ENCODE results near the gene LTBP2.

LTBP2 gene

DNA sequence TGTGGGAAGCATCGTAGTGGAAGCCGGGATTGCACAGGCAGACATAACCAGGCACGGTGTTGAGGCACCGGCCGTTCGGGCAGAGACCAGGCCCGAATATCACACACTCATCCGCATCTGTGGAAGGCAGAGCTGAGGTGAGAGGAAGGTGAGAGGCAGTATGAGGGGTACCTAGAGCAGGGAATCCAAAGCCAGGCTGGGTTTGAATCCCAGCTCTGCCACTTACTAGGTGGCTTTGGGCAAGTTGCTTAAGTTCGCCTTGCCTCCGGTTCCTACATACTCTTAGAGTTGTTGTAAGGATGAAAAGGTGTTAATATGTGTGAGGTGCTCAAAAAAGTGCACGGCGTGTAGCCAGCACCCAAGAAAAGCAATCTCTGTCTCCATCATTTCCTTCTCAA lies 108.1 kb downstream of the LTBP2 start:
- no peak for DNase-seq

DNA sequence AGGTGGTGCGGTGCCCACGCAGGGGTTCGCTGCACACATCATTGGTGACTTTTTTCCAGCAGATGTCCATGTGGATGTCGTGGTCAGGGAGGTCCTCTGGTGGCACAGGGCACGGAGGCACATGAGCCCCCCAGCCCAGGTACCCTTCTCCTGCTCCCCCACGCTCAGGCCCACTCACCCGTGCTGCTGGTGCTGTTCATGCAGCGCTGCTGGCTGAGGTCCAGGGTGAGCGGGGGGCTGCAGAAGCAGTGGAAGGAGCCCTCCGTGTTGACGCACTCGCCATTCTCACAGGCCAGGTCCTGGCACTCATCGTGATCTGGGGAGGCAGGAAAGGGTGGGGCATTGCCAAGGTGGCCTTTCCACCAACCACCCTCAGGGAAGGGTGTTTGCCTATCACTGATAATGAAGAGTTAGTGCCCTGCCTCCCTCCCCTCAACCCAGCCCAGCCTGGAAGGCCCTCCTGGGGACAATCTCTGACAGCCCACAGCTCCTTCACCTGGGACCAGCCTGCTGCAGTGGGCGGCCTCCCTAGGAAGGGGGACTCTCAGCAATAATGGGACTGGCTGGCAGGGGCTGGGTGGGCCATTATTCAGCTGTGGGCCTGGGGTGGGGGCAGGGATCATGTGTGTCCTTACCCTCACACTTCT lies 108.6 kb downstream of the LTBP2 start:
- DNase-seq: no peak

GRCh38 chr14:74502236-74503019 lies 109.6 kb downstream of the LTBP2 start:
- DNase-seq: peak; percentile 83

GRCh38 chr14:74501691-74502090 lies 110.3 kb downstream of the LTBP2 start:
- no peak for DNase-seq

DNA sequence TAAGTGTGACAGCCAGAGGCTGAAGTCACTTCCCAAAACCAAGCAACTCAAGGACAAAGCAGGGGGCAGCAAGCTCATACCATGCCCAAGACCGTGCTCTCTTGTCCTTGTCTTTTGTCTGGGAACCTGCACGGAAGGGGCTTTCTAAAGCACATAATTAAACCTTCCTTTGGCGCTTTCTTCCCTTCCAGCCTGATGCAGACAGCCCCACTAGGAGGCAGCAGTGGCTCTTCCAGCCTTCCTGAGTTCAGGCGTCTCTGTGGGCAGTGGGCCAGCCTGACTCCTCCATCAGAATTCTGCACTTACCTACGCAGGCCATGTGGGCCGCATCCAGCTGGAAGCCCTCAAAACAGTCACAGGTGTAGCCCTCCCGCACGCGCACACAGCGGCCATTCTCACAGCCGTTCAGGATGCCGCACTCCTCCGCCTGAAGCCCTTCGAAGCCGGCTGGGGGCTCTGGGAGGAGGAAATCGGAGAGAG lies 110.9 kb downstream of the LTBP2 start:
- DNase-seq: peak; percentile 84

- no peak for DNase-seq
Measured at GRCh38 chr14:74500417-74501134, 111.5 kb downstream of the LTBP2 start.

- no peak for DNase-seq
Measured at GRCh38 chr14:74495356-74495755, 116.7 kb downstream of the LTBP2 start.

DNA sequence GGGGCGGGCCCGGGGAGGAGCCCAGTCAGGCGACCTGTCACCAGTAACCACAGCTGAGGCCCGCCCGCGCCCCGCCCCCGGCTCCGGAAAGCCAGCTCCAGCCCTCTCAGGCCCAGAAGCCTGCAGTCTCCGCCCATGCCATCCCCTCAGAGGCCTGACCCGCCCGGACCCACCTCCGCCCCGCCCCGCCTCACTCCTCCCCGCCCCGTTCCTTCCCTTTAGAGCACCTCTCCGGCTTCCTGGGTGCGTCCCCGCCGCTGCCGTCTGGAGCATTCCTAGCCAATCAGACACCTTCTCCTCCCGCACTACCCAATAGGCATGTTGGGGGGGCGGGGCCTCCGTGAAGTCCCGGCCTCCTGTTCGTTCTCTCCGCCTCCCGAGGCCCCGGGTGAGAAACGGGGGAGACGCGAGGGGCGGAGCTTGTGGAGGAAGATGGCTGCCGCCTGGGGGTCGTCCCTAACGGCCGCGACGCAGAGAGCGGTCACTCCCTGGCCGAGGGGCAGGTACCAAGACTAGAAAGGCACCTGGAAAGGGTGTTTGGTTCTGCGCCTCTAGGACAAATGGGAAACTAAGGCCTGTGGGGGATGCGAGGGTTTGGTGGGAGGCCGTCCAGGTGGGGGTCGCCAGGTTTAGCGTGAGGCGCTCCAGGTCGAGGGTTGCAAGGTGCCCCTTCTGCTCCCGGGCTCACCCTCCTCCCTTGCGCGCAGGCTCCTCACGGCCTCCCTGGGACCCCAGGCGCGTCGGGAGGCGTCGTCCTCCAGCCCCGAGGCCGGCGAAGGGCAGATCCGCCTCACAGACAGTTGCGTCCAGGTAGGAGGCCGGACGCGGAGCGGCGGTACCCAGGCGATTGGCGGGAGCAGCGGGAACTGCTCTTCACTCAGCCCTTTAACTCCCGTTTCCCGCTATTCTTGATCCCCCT lies 118.4 kb downstream of the LTBP2 start, which contains the start of gene ISCA2:
ISCA2 (plus strand) TSS at position 423 of the 919 bp plus-strand sequence; CDS start at position 433, 10 bp downstream.
- DNase-seq: peak; percentile 100

DNA sequence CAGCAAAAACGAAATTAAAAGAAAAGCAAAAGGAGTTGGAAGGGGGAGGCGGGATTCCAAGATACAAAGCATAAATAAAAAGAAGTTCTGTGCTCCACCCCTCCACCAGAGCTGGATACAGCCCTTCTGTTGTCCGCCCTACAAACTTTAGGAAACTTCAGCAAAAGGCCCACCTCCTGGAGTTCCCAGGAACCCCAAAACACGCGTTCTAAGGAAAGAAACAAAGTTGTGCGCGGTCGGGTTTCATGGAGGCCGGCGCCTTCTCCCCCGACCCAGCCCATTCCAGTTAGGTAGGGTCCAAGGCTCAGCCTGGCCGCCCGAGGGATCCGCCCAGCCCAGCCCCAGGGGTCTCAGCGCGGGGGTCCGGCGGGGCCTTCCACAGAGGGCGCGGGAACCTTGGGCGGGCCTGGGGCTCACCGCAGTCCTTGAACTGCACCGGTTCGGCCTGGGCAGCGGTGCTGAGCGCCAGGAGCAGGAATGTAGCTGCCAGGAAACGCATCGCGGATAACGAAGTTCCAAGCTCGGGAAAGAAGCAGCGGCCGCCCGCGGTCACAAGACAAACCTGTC lies 119.2 kb downstream of the LTBP2 start, which contains the start of gene NPC2:
NPC2 (minus strand) TSS at position 530 of the 567 bp plus-strand sequence; CDS start at position 499, 31 bp downstream.
- DNase-seq: no peak

DNA sequence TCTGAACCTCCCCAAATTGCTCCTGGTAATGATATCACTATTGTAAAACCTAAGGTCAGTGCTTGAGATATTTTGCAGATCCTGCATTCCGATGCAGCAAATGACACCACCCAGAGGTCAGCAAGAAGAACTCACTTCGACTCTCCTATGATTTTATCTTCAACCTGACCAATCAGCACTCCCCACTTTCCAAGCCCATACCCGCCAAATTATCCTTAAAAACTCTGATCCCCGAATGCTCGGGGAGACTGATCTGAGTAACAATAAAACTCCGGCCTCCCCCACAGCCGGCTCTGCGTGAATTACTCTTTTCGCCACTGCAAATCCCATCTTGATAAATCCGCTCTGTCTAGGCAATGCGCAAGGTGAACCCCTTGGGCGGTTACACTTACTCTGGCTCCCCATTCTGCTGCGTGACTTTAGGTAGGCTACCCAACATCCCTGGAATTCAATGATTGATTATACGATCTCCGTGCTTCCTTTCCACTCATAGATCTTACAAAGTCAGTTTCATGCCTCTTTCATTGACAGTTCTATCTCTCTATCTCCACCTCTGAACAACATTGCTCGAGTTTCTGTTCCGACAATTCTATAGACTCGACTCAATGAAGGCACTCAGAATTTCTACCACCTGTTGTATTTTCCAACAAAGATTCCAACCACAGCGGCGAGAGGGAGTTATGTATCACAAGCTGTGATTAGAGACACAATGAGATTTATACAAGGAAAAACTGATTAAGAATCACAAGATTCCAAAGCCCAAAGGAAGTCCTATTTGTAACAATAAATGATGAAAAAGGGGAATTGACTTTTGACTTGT lies 119.9 kb downstream of the LTBP2 start:
- DNase-seq: peak; percentile 47

DNA sequence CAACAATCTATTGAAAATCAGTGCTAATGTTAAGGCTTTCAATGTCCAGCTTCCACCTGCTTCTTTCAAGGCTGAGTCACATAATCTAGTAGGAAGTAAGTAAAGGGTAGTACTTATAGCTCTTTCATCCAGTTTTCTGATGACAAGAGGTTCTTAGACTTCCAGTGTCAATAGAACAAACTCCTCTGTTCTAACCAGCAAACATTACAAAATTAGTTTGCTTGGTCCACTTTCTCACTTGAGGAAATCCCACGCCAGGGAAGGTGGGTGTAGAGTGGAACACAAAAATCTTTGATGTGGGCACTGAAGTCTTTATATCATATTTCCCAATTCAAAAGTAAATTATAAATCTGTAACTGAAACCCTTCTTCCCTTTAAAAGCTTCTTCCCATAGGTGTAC lies 121.6 kb downstream of the LTBP2 start:
- DNase-seq: no peak

GRCh38 chr14:74488786-74489397 lies 123.1 kb downstream of the LTBP2 start:
- no peak for DNase-seq

GRCh38 chr14:74486164-74486563 lies 125.9 kb downstream of the LTBP2 start:
- no peak for DNase-seq

DNA sequence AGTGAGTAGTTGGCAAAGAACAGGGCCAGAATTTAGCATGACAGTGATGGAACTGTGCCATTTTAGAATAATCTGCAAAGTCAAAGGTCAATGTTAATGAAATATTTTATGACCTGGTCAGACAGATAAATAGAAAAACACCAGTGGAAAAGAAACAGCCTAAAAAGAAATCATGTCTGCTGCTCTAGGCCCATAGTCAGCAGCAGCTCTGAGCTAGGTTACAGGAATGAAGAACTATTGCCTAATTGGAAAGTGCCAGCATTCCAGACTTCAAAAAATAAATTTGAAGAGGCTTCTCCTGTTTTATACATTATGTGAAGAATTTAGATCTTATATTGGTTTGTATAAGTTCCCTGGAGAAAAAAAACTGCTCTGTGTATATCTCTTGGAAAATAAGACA lies 128.7 kb downstream of the LTBP2 start:
- no peak for DNase-seq

DNA sequence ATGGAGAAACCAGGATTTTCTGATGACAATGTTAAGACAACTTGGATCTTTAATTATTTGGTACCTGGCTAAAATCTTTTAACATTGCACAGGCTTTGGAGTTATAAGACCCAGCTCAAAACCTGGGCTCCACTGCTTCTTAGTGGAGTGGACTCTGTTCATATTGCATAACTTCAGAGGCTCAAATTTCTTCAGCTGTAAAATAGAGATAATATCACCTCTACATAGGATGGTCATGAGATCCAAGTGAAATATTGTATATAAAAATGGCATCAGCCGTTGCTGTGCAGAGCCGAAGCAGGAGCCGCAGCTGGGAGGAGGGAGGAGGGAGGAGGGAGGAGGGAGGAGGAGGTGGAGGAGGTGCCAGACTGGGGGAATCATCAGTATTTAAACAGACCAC lies 129.5 kb downstream of the LTBP2 start:
- no peak for DNase-seq

- DNase-seq: no peak
Measured at GRCh38 chr14:74480046-74480445, 132.0 kb downstream of the LTBP2 start.

- peak; percentile 80 for DNase-seq
Measured at GRCh38 chr14:74478996-74479635, 132.9 kb downstream of the LTBP2 start.

- DNase-seq: no peak
Measured at GRCh38 chr14:74476607-74477006, 135.4 kb downstream of the LTBP2 start.

GRCh38 chr14:74476107-74476506 lies 135.9 kb downstream of the LTBP2 start:
- DNase-seq: no peak

DNA sequence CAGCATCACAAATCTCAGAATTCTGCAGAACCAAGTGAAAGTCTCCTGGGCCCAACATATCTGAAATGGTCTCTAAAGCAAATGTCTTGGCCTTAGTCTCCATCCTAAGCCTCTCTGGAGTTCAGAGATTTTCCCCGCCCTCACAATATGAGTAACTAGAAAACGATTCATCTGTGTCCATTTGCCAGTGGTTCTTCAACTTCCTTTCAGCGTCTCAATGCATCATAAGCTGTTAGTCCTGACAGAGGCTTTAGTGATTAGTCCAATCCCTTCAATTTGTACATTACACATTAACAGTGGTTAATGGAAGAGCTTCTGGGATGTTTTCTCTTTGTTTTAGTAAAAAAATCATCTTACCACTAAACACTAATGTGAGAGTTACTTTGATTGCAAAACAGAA lies 136.4 kb downstream of the LTBP2 start:
- DNase-seq: peak; percentile 72
